GM20431 (cell line): ENCODE results near the gene MLF2.

Source experiments
- in situ Hi-C: fragments of 300-500 bp; cut with MseI, MboI; formaldehyde crosslinking; loops from one replicate; pipeline ENCODE4 v1.15.0; 2020; ENCODE audit warnings: low sequenced_read_pairs; ENCODE audit not compliant: unreplicated experiment

Gene MLF2

DNA sequence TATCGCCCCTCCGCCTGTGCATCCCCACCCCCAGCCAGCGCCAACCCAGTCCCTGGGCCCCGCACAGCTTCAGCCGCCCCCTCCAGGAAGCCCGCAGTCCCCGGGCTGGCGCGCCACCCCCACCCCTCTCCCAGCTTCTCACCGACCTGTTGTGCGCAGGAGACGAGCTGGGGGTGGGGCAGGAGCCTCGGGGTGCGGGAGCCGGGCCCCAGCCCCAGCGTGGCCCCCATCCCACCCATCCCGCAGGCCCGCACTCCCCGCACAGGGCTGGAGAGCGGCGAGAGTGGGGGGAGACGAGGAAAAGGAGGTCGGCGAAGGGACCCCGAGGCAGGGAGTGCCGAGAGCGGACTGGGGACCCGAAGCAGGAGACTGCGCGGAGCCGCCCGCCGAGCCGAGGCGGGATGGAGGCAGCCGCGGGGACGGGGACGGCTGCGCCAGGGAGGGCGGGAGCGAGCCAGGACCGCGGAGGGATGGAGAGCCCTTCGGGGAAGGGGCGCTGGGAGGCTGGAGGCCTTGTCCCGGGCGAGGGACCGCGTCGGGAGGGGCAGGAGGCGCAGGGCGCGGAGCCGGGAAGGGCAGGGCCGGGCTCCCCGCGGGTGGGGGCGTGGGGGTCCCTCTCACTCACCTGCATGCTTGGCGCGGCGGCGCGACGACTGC is 52.8 kb downstream of the MLF2 start:
- in situ Hi-C loops: no loop called here

DNA sequence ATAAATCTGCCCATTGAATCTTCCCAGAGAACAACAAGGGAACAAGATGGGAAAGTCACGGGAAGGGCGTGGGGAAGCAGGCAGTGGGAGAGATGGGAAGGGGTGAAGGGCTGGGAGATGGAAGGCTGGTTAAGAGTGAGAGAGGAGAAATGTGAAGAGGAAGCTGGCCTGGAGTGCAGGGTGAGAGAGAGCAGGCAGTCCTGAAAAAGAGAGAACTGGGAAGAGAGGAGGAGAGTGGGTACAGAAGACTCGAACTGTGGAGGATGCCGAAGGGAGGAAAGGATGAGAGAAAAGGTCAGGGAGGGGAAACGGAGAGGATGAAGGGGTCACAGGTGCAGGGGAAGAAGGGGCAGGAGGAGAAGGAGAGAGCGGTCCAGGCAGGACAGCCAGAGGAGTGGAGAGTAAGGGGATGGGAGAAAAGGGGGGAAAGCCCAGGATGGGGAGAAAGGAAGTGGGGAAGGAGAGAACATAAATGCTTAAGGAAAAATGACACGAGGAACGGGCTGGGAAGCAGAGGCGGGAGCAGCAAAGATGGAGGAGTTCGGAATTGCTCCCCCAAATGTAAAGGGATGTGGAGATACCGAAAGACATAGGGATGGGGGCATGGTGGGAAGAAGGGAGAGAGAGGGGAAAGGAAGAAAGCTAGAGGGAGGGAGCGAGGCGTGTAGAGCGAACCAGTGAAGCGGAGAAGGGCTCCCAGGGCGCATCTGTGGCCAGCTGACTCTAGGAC is 53.5 kb downstream of the MLF2 start:
- in situ Hi-C loops: no loop called here

- in situ Hi-C loops: no loop called here
Measured at GRCh38 chr12:6698352-6699046, 54.4 kb downstream of the MLF2 start.
